ENCODE measurements around the gene SELENOO.
"Not testable (repeated sequence)": the region's sequence is repeated elsewhere in the genome, so short reads cannot be mapped to it uniquely, and the experiment has no call there.

SELENOO gene

GRCh38 chr22:50196256-50196655 lies 4.6 kb upstream of the SELENOO start:
- H3K27me3 ChIP-seq (ENCODE audit: insufficient read depth, low read length) = no peaks in the 10 kb centered on the region

GRCh38 chr22:50197000-50197800 lies 3.6 kb upstream of the SELENOO start:
- no peaks in the 10 kb centered on the region for H3K9me3 ChIP-seq (ENCODE audit: low read length)
- H3K4me1 ChIP-seq (ENCODE audit: insufficient read depth, low read length) = peaks cover 15% of the 10 kb centered on the region
- H2AFZ ChIP-seq (ENCODE audit: low read depth, low read length) = no peak overlapping the region
- peaks cover 18% of the 10 kb centered on the region for H3K36me3 ChIP-seq (ENCODE audit: insufficient read depth, low read length)
- H3K27me3 ChIP-seq (ENCODE audit: insufficient read depth, low read length) = no peaks in the 10 kb centered on the region
- H3K4me3 ChIP-seq (ENCODE audit: low read length) = no peak overlapping the region

More at GRCh38 chr22:50196256-50196655, 4.6 kb upstream of the SELENOO start:
- Histone ChIP-seq H3K4me1 (ENCODE audit: insufficient read depth, low read length) (peaks cover 9% of the 10 kb centered on the region), H3K36me3 (ENCODE audit: insufficient read depth, low read length) (peaks cover 18% of the 10 kb centered on the region), H3K9me3 (ENCODE audit: low read length) (no peaks in the 10 kb centered on the region), H2AFZ (ENCODE audit: low read depth, low read length) (no peak overlapping the region), H3K4me3 (ENCODE audit: low read length) (no peak overlapping the region)

DNA sequence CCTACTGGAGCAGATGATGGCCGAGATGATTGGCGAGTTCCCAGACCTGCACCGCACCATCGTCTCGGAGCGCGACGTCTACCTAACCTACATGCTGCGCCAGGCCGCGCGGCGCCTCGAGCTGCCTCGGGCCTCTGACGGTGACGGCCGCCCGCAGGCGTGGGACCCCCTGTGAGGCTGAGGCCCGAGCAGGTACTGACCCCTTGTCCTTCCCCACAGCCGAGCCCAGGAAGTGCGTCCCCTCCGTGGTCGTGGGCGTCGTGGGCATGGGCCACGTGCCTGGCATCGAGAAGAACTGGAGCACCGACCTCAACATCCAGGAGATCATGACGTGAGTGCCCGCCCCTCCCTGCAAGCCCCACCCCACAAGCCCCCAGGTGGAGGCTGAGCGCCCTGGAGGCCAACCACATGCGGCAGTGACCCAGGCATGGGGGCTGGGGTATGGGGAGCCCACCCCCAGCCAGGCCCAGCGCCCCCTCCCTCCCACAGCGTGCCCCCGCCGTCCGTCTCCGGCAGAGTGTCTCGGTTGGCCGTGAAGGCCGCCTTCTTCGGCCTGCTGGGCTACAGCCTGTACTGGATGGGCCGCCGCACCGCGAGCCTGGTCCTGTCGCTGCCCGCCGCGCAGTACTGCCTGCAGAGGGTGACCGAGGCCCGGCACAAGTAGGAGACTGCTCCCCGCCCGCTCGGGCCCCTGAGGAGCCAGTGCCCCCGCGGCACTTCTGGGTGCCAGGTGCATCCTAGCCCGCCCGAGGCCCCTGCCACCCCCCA lies 2.8 kb upstream of the SELENOO start:
- Histone ChIP-seq H2AFZ (ENCODE audit: low read depth, low read length) (no peak overlapping the region), H3K9me3 (ENCODE audit: low read length) (no peaks in the 10 kb centered on the region), H3K4me3 (ENCODE audit: low read length) (no peak overlapping the region), H3K4me1 (ENCODE audit: insufficient read depth, low read length) (peaks cover 18% of the 10 kb centered on the region), H3K27me3 (ENCODE audit: insufficient read depth, low read length) (no peaks in the 10 kb centered on the region), H3K36me3 (ENCODE audit: insufficient read depth, low read length) (peaks cover 19% of the 10 kb centered on the region)

GRCh38 chr22:50198624-50199017 lies 2.2 kb upstream of the SELENOO start:
- H3K36me3 ChIP-seq (ENCODE audit: insufficient read depth, low read length) = peaks cover 25% of the 10 kb centered on the region
- H3K27me3 ChIP-seq (ENCODE audit: insufficient read depth, low read length) = no peaks in the 10 kb centered on the region
- H3K4me1 ChIP-seq (ENCODE audit: insufficient read depth, low read length) = peaks cover 18% of the 10 kb centered on the region
- H3K9me3 ChIP-seq (ENCODE audit: low read length) = peaks cover 5% of the 10 kb centered on the region
- H3K4me3 ChIP-seq (ENCODE audit: low read length) = no peak overlapping the region
- H2AFZ ChIP-seq (ENCODE audit: low read depth, low read length) = no peak overlapping the region

DNA sequence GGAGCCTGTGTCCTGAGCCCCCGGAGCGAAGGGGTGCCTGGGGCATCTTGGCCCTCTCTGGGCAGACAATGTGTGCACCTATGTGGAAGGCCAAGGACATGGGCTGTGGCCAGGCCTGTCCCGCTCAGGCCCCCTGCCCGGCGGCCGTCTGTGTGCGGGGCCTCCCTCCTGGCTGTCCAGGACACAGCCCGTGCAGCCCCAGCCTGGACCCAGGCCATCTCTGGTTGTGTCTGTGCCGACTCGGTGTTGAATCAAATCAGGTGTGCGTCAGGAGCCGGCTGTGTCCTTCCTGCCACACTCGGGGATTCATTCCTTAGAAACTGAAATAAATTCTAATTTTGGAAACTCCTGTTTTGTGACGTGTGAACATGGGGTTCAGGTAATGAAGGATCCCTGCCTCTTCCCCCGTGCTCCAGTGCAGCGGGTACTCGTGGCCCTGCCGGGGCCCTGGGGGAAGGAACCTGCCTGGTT lies 1.5 kb upstream of the SELENOO start:
- Histone ChIP-seq H2AFZ (ENCODE audit: low read depth, low read length) (no peak overlapping the region), H3K27me3 (ENCODE audit: insufficient read depth, low read length) (no peaks in the 10 kb centered on the region), H3K4me3 (ENCODE audit: low read length) (no peak overlapping the region), H3K4me1 (ENCODE audit: insufficient read depth, low read length) (peaks cover 18% of the 10 kb centered on the region), H3K9me3 (ENCODE audit: low read length) (peaks cover 5% of the 10 kb centered on the region), H3K36me3 (ENCODE audit: insufficient read depth, low read length) (peaks cover 26% of the 10 kb centered on the region)

DNA sequence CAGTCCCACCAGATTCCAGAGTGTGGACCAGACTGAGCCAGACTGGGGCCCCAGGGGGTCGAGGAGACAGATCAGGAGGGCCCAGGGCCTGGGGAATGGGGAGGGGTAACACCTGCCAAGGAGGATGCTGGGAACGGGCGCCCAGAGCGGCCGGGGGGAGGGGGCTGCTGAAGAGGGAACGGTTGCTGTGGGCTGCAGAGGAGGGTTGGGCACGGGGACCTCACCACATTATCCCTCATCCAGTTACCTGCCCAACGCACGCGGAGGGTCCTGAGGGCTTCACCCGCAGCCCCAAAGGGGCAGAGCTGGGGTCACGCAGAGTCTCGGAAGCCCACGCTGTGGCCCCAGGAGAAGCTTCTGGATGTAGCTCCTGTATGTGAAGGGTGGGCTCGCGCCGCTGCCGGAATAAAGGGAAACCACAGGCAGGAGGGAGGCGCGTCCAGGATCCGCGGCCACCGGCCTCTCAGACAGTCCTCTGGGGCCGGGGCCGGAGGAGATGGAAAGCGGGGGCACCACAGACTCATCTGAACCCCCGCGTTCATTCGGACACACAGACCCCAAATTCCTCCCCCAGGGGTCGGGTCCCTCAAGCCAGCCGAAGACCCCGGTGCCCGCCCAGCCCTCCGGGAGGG lies 866 bp upstream of the SELENOO start:
- peaks cover 24% of the 10 kb centered on the region for H3K36me3 ChIP-seq (ENCODE audit: insufficient read depth, low read length)
- peak overlapping the region; percentile 73 for H3K4me3 ChIP-seq (ENCODE audit: low read length)
- H3K9me3 ChIP-seq (ENCODE audit: low read length) = peaks cover 5% of the 10 kb centered on the region

GRCh38 chr22:50201191-50202129 lies 649 bp downstream of the SELENOO start:
- H3K36me3 ChIP-seq (ENCODE audit: insufficient read depth, low read length) = peaks cover 27% of the 10 kb centered on the region
- peaks cover 5% of the 10 kb centered on the region for H3K9me3 ChIP-seq (ENCODE audit: low read length)
- peak overlapping the region; percentile 73 for H3K4me3 ChIP-seq (ENCODE audit: low read length)
- peaks cover 18% of the 10 kb centered on the region for H3K4me1 ChIP-seq (ENCODE audit: insufficient read depth, low read length)
- H3K27me3 ChIP-seq (ENCODE audit: insufficient read depth, low read length) = no peaks in the 10 kb centered on the region
- H2AFZ ChIP-seq (ENCODE audit: low read depth, low read length) = no peak overlapping the region

More for the DNA sequence above, 866 bp upstream of the SELENOO start:
- H2AFZ ChIP-seq (ENCODE audit: low read depth, low read length) = peak overlapping the region; percentile 54
- no peaks in the 10 kb centered on the region for H3K27me3 ChIP-seq (ENCODE audit: insufficient read depth, low read length)
- peaks cover 18% of the 10 kb centered on the region for H3K4me1 ChIP-seq (ENCODE audit: insufficient read depth, low read length)

DNA sequence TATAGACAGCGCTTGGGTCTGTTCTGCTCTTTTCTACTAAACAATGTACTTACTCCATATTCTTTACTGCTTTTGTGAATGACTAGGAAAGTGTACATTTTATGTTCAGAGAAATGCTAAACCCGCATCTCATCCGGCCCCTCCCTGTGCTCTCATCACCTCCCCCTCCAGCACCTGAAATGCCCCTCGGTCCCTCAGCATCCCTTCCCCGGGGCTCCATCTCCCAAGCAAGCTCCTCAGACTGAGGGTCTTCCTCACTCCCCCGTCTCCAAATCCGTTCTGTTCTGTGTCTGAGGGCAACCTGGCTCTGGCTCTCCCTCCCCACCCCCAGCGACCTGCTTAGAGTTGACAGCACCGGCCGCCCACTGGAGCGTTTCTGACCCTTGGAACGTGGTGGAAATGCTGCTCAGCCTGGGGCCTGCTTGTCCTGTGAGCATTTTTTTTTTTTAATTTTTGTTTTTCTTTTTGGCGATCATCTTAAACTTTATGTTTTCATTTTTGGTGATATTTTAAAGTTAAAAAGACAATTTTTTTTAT lies 1.4 kb downstream of the SELENOO start:
- no peak overlapping the region for H2AFZ ChIP-seq (ENCODE audit: low read depth, low read length)
- peaks cover 32% of the 10 kb centered on the region for H3K36me3 ChIP-seq (ENCODE audit: insufficient read depth, low read length)
- peaks cover 19% of the 10 kb centered on the region for H3K4me1 ChIP-seq (ENCODE audit: insufficient read depth, low read length)
- no peaks in the 10 kb centered on the region for H3K27me3 ChIP-seq (ENCODE audit: insufficient read depth, low read length)
- H3K9me3 ChIP-seq (ENCODE audit: low read length) = peaks cover 5% of the 10 kb centered on the region
- peak overlapping the region; percentile 73 for H3K4me3 ChIP-seq (ENCODE audit: low read length)

DNA sequence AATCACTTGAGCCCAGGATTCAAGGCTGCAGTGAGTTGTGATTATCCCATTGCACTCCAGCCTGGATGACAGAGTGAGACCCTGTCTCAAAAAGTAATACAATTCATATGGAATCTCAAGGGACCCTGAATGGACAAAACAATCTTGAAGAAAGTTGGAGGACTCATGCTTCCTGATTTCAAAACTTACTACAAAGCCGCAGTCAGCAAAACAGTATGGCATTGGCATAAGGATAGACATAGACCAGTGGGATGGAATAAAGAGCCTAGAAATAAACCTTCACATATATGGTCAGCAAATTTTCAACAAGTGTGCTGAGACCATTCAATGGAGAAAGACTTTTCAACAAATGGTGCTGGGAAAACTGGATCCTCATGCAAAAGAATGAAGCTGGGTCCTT lies 2.5 kb downstream of the SELENOO start:
- H3K4me3 ChIP-seq (ENCODE audit: low read length) = no peak overlapping the region
- peaks cover 35% of the 10 kb centered on the region for H3K36me3 ChIP-seq (ENCODE audit: insufficient read depth, low read length)
- H3K4me1 ChIP-seq (ENCODE audit: insufficient read depth, low read length) = peaks cover 25% of the 10 kb centered on the region
- H3K9me3 ChIP-seq (ENCODE audit: low read length) = peaks cover 5% of the 10 kb centered on the region
- H3K27me3 ChIP-seq (ENCODE audit: insufficient read depth, low read length) = no peaks in the 10 kb centered on the region
- H2AFZ ChIP-seq (ENCODE audit: low read depth, low read length) = no peak overlapping the region

- Histone ChIP-seq H3K4me3 (ENCODE audit: low read length) (no peak overlapping the region), H2AFZ (ENCODE audit: low read depth, low read length) (no peak overlapping the region), H3K36me3 (ENCODE audit: insufficient read depth, low read length) (peaks cover 38% of the 10 kb centered on the region), H3K27me3 (ENCODE audit: insufficient read depth, low read length) (no peaks in the 10 kb centered on the region), H3K9me3 (ENCODE audit: low read length) (peaks cover 5% of the 10 kb centered on the region), H3K4me1 (ENCODE audit: insufficient read depth, low read length) (peaks cover 22% of the 10 kb centered on the region)
Measured at GRCh38 chr22:50204571-50204970, 3.8 kb downstream of the SELENOO start.

GRCh38 chr22:50204998-50205397 lies 4.2 kb downstream of the SELENOO start:
- Histone ChIP-seq H3K4me1 (ENCODE audit: insufficient read depth, low read length) (peaks cover 18% of the 10 kb centered on the region), H3K36me3 (ENCODE audit: insufficient read depth, low read length) (peaks cover 38% of the 10 kb centered on the region)
- H2AFZ ChIP-seq (ENCODE audit: low read depth, low read length); H3K9me3 ChIP-seq (ENCODE audit: low read length); H3K4me3 ChIP-seq (ENCODE audit: low read length); H3K27me3 ChIP-seq (ENCODE audit: insufficient read depth, low read length): not testable (repeated sequence)

All from neuron (in vitro differentiated cells).